ENCODE data around the gene LUZP4.
"Not testable (repeated sequence)": the region's sequence is repeated elsewhere in the genome, so short reads cannot be mapped to it uniquely, and the experiment has no call there.

The LUZP4 gene

DNA sequence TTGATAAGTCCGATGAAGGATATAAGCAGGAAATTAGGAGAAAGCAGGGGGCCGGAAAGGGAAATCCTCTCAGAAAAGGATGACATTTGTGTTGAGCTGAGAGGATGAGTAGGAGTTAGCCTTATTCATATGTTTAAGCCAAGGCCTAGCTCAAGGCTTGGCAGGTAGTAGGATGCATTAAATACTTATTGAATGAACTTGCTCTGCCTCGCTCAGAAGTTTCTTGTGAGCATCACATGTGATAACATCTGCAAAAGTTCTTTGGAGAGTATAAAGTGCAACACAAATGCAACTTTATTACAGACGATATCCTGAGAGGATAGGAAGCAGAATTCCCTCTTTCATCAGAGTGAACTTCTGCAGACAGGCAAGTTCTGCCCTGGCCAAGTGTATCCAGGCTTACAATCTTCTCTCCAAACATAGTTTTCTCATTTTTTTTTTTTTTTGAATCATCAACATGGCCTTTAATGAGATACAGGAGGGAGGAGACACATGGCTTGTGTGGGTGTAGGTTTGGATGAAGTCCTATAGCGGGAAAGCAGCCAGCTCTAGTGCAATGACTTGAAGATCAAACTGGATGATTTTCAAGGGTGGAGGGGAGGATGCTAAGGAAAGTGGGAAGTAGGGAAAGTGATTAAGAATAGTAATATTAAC is 48.1 kb downstream of the LUZP4 start:
- DNase-seq (ENCODE audit: low read depth) = no peak

- no peak for DNase-seq (ENCODE audit: low read depth)
These were observed 50.0 kb downstream of the LUZP4 start for GRCh38 chrX:115339441-115340025.

- DNase-seq (ENCODE audit: low read depth) = no peak
These were observed 51.9 kb downstream of the LUZP4 start for GRCh38 chrX:115341421-115341820.

DNA sequence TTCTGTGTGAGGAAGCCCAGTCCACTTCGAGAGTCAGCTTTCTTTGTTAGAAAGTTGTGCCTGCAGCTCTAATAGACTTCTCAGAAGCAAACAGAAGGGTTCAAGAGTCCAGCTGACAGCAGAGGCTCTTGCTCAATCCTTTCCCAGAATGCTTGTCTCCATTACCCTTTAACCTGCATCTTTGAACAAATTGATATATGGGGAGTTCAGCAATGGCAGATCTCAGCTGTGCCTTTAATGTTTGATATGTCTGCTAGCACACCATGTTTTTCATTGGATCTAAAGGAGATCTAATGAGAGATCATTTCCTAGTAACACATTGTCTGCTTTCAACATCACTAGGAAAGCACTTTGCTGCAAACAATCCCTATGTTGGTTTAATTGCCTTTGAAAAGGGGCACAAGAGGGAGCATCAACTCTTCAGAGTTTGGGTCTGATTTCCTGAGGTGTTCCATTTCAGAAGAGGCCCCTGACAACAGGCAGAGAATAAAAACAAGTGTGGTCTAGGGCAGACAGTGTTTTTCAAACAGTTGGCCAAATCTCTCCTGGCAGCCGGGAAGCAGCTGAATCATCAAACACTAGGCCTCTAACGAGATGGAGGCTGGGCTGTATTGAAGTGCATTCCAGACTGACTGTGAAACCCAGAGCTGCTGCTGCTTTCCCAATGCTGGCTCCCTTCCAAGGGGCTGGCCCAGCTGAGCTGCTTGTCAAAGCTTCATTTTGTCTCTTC is 55.5 kb downstream of the LUZP4 start:
- peak; percentile 85 for DNase-seq (ENCODE audit: low read depth)

- no peak for DNase-seq (ENCODE audit: low read depth)
These were observed 56.1 kb downstream of the LUZP4 start for GRCh38 chrX:115345615-115346014.

- DNase-seq (ENCODE audit: low read depth) = not testable (repeated sequence)
These were observed 57.2 kb downstream of the LUZP4 start for GRCh38 chrX:115346738-115347137.

- DNase-seq (ENCODE audit: low read depth) = no peak
These were observed 59.1 kb downstream of the LUZP4 start for GRCh38 chrX:115348446-115349225.

DNA sequence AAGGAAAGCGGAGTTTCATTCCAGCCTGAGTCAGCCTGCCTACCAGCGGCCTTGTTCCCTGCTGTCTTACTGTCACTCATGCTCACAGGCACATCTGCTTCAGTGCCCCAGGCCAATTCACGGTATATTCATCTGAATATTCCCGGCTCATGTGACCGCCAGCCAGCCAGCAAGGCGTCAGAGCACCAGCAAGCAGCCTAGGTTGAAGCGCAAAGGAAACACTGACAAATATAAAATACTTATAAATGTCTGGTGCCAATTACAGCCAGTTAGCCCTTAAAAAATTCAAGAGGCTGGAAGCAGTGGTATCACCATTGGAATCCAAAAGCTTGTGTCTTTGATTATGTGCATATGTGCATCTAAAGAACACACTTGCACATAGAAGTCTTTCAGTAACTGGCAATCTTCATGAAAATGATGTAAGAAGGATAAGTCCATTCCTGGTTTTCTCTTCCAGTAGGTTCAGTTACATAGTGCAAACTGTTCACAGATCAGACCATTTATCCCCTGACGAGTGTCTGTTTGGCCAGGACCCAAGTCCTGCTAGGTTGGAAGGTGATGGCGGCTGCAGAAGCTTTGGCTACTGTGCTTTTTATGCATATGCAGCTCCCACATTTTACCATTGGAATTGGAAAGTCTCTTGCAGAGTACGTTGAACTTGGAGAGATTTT is 61.3 kb downstream of the LUZP4 start:
- DNase-seq (ENCODE audit: low read depth) = no peak

- no peak for DNase-seq (ENCODE audit: low read depth)
These were observed 66.9 kb downstream of the LUZP4 start for GRCh38 chrX:115356369-115356768.
